ENCODE measurements around the gene CUL3. TPM values are rescaled to one million over a fixed set of nuclear protein-coding genes. Genes with fewer than 3 reads are reported as not detected.

The CUL3 gene
- total RNA-seq, 1 experiment from 2014 or later: 104 TPM

DNA sequence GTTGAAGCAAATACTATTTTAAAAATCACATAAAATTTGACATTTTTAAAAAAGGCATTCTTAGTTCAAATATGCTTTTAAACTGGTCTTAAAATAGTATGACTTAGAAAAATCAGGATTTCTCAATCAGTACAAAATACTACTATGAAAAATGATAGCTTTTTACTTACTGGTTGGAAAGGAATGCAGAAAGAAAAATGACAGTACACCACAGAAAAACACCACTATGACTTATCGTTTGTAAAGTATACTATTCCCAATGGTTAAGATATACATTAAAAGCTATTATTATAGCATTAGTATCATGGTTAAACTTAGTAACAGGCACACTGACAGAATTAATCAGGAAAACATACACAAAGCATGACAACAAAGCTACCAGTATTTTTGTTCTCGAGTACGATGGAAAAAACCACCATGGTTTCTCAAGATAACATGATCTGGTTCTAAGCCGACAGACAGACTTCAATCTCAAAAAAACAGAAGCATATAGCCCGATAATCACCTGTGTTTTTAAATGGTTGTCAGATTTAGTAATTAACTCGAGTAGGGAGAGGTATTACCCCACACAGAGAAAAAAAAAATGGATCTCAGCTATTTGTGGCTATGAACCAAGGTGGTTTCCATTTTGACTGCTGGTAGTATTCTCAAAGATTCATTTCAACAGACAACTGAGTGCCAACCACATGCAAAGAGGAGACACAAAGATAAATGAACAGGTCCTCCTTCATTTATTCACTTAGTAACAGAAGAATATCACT is 39.1 kb downstream of the CUL3 start:
- ChIA-PET POLR2A (interaction anchor here (0.7 kb wide), 1 partner anchor 563 kb away, joined by 5 read pairs; no protein-coding TSS in a partner anchor), CTCF (no interaction called here)
- intact Hi-C loops (cut with micrococcal nuclease; ENCODE audit: unreplicated experiment) (no loop called here), in situ Hi-C loops (cut with HindIII; ENCODE audit: low pct_unique_long_range_greater_than_20kb, low sequenced_read_pairs) (no loop called here)
- H3K27me3 ChIP-seq (ENCODE audit: control insufficient read depth, insufficient read depth, low read length): no peaks in the 10 kb centered on the region
- DNase-seq (ENCODE audit: low read depth, low spot score) (no peak), ATAC-seq (no peak)
- H3K36me3 ChIP-seq (ENCODE audit: control insufficient read depth, insufficient read depth, low read length): no peaks in the 10 kb centered on the region; the same call in 1 of the 2 replicates
- TF ChIP-seq POLR2AphosphoS5 (IDR thresholded peaks at IDR 0.05; ENCODE audit: low read depth, low read length): no peak
- TF ChIP-seq, protein P1, sequence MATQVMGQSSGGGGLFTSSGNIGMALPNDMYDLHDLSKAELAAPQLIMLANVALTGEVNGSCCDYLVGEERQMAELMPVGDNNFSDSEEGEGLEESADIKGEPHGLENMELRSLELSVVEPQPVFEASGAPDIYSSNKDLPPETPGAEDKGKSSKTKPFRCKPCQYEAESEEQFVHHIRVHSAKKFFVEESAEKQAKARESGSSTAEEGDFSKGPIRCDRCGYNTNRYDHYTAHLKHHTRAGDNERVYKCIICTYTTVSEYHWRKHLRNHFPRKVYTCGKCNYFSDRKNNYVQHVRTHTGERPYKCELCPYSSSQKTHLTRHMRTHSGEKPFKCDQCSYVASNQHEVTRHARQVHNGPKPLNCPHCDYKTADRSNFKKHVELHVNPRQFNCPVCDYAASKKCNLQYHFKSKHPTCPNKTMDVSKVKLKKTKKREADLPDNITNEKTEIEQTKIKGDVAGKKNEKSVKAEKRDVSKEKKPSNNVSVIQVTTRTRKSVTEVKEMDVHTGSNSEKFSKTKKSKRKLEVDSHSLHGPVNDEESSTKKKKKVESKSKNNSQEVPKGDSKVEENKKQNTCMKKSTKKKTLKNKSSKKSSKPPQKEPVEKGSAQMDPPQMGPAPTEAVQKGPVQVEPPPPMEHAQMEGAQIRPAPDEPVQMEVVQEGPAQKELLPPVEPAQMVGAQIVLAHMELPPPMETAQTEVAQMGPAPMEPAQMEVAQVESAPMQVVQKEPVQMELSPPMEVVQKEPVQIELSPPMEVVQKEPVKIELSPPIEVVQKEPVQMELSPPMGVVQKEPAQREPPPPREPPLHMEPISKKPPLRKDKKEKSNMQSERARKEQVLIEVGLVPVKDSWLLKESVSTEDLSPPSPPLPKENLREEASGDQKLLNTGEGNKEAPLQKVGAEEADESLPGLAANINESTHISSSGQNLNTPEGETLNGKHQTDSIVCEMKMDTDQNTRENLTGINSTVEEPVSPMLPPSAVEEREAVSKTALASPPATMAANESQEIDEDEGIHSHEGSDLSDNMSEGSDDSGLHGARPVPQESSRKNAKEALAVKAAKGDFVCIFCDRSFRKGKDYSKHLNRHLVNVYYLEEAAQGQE (IDR thresholded peaks at IDR 0.05; ENCODE audit: insufficient read depth in 1 of 2, low read depth in 2 of 2, low read length in 1 of 2): no peak
- no peak for TF ChIP-seq SIN3A (IDR thresholded peaks at IDR 0.05; ENCODE audit: borderline replicate concordance, insufficient read depth, low read depth, low read length)
- H3K4me1 ChIP-seq (ENCODE audit: control insufficient read depth, insufficient read depth, low read length): no peaks in the 10 kb centered on the region
- no peaks in the 10 kb centered on the region for H3K9me3 ChIP-seq (ENCODE audit: control insufficient read depth, insufficient read depth, low read depth, low read length)
- no TSS peak for BruUV-seq (replicated peaks)
- H3K27ac ChIP-seq (ENCODE audit: low read length): no peak overlapping the region
- no peak overlapping the region for H3K4me3 ChIP-seq (ENCODE audit: low read depth in 2 of 2, low read length in 2 of 2)

DNA sequence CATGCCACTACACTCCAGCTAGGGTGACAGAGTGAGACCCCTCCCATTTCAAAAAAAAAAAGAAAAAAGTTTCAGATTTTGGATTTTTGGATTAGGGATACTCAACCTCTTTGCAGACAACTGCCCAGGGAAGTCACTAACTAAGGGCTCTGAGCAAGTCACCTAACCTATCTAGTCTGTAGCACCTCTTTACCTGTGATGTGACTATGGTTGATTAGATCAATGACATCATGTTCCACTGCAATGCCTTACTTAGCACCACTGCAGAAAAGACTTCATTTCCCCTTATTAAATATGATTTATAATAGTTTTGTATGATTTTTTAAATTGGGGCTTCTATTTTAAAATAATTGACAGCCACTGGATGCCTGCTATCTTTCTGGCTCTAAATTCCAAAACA is 41.2 kb downstream of the CUL3 start:
- TF ChIP-seq POLR2AphosphoS5 (IDR thresholded peaks at IDR 0.05; ENCODE audit: low read depth, low read length) (no peak), TCF7L2 (IDR thresholded peaks at IDR 0.05; ENCODE audit: low read depth, low read length) (no peak), SIN3A (IDR thresholded peaks at IDR 0.05; ENCODE audit: borderline replicate concordance, insufficient read depth, low read depth, low read length) (no peak)
- TF ChIP-seq, protein P1 (IDR thresholded peaks at IDR 0.05; ENCODE audit: insufficient read depth in 1 of 2, low read depth in 2 of 2, low read length in 1 of 2): no peak
- TF ChIP-seq, protein P2, sequence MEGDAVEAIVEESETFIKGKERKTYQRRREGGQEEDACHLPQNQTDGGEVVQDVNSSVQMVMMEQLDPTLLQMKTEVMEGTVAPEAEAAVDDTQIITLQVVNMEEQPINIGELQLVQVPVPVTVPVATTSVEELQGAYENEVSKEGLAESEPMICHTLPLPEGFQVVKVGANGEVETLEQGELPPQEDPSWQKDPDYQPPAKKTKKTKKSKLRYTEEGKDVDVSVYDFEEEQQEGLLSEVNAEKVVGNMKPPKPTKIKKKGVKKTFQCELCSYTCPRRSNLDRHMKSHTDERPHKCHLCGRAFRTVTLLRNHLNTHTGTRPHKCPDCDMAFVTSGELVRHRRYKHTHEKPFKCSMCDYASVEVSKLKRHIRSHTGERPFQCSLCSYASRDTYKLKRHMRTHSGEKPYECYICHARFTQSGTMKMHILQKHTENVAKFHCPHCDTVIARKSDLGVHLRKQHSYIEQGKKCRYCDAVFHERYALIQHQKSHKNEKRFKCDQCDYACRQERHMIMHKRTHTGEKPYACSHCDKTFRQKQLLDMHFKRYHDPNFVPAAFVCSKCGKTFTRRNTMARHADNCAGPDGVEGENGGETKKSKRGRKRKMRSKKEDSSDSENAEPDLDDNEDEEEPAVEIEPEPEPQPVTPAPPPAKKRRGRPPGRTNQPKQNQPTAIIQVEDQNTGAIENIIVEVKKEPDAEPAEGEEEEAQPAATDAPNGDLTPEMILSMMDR (IDR thresholded peaks at IDR 0.05): no peak
- Histone ChIP-seq H3K4me3 (ENCODE audit: low read depth in 2 of 2, low read length in 2 of 2) (no peak overlapping the region), H3K27me3 (ENCODE audit: control insufficient read depth, insufficient read depth, low read length) (no peaks in the 10 kb centered on the region), H3K4me1 (ENCODE audit: control insufficient read depth, insufficient read depth, low read length) (no peaks in the 10 kb centered on the region), H3K9me3 (ENCODE audit: control insufficient read depth, insufficient read depth, low read depth, low read length) (no peaks in the 10 kb centered on the region), H3K36me3 (ENCODE audit: control insufficient read depth, insufficient read depth, low read length) (peaks cover 2% of the 10 kb centered on the region; the same call in 1 of the 2 replicates), H3K27ac (ENCODE audit: low read length) (no peak overlapping the region)
- no TSS peak for BruUV-seq (replicated peaks)
- DNase-seq (ENCODE audit: low read depth, low spot score) (no peak), ATAC-seq (no peak)
- CTCF ChIA-PET: no interaction called here
- in situ Hi-C loops (cut with HindIII; ENCODE audit: low pct_unique_long_range_greater_than_20kb, low sequenced_read_pairs): no loop called here
- POLR2A ChIA-PET: no interaction called here
- intact Hi-C loops (cut with micrococcal nuclease; ENCODE audit: unreplicated experiment): no loop called here
